ENCODE measurements around the gene L3HYPDH. TPM values are rescaled to one million over a fixed set of nuclear protein-coding genes. Genes with fewer than 3 reads are reported as not detected.

Gene L3HYPDH
- total RNA-seq: 10 to 100 TPM; 10.3 to 48.5 (median 23.4) TPM
- long read RNA-seq, partial matches to known transcripts: 0 of 6 reads
- long read RNA-seq, other reads (novel, unspliced or antisense): 3 of 6 reads

DNA sequence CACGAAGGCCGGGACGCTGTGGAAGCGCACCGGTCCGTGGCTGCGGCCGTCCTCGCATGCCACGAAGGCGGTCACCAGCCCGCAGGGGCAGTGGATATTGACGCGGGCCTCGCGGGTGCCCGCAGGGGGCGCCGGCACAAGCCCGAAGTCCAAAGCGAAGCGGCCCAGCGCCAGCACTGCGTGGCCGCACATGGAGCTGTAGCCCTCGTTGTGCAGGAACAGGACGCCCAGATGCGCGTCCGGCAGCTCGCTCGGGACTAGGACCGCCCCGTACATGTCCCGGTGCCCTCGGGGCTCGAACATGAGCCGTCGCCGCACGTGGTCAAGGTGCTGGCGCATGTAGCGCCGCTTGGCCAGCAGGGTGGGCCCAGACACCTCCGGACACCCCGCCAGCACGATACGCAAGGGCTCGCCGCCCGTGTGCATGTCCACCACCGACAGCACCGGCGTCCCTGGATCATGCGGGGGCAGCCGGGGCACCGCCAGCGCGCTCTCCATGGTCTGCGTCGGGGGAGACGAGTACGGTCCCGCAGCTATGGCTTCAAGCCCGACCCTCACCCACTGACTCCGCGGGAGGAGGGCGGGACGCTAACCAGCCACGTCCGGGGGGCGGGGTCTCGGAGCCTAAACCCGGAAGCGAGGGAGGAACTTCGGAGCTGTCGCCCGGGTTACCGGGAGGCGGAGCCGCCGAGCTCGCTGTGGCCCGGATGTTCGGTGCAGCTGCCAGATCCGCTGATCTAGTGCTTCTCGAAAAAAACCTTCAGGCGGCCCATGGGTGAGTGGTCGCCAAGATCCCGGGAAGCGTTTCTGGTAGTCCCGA is at the start of gene L3HYPDH, which contains the start of gene JKAMP:
Gene L3HYPDH (minus strand): TSS at position 590 of the 820 bp plus-strand sequence. CDS start 92 bp downstream, at position 498.
Gene JKAMP (plus strand): TSS at position 699 of the 820 bp plus-strand sequence. CDS start 73 bp downstream, at position 772.
- Histone ChIP-seq H3K4me3 (peak within 1 kb of the TSS; percentile 53 to 93 (median 90)), H3K36me3 (peaks cover 0 to 13% (median 2%) of the 10 kb centered on the region in 4 donors), H3K27me3 (no peaks in the 10 kb centered on the region), H3K27ac (peak within 1 kb of the TSS; percentile 91 to 93 (median 92)), H3K4me1 (peaks cover 0 to 30% (median 11%) of the 10 kb centered on the region in 4 donors), H3K9me3 (no peaks in the 10 kb centered on the region)
- 0% methylated on average over 12 of the region's 92 CpGs for WGBS (ENCODE audit: insufficient coverage, low coverage, low lambda C conversion rate, missing lambda C conversion rate)
- DNase-seq (peak; percentile 98 to 99 (median 99)), ATAC-seq (peak; percentile 92 to 97 (median 93))
- intact Hi-C loops (cut with DNase I): no loop called here
- TF ChIP-seq POLR2A (IDR thresholded peaks at IDR 0.05): peak; percentile 88
- TF ChIP-seq, protein P1, sequence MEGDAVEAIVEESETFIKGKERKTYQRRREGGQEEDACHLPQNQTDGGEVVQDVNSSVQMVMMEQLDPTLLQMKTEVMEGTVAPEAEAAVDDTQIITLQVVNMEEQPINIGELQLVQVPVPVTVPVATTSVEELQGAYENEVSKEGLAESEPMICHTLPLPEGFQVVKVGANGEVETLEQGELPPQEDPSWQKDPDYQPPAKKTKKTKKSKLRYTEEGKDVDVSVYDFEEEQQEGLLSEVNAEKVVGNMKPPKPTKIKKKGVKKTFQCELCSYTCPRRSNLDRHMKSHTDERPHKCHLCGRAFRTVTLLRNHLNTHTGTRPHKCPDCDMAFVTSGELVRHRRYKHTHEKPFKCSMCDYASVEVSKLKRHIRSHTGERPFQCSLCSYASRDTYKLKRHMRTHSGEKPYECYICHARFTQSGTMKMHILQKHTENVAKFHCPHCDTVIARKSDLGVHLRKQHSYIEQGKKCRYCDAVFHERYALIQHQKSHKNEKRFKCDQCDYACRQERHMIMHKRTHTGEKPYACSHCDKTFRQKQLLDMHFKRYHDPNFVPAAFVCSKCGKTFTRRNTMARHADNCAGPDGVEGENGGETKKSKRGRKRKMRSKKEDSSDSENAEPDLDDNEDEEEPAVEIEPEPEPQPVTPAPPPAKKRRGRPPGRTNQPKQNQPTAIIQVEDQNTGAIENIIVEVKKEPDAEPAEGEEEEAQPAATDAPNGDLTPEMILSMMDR (IDR thresholded peaks at IDR 0.05): peak; percentile 59 to 67 (median 62)

DNA sequence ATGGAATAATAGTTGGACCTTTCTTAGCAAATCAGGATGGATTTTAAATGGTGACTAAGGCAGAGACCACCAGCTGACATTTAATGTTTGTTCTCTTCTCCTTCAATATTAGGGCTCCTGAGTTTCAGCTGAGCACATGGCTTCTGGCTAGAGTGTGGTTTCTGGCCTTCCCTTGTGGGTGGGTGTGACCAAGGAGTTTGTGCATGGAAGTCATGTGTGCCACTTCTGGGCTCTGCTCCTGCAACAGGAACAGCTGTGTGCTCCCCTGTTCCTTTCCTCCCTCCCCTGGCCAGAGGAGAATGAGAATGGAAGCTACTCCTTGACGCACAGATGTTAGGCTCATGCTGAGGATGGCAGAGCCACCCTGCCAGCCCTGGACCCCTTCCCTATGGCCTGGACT is 48.2 kb upstream of the L3HYPDH start:
- Histone ChIP-seq H3K27ac (no peak overlapping the region), H3K4me3 (no peak overlapping the region), H3K9me3 (peaks cover 0 to 6% (median 0%) of the 10 kb centered on the region in 4 donors), H3K4me1 (no peaks in the 10 kb centered on the region), H3K36me3 (peaks cover 0 to 1% (median 0%) of the 10 kb centered on the region in 4 donors), H3K27me3 (no peaks in the 10 kb centered on the region)
- intact Hi-C loops (cut with DNase I): no loop called here
- no peak for ATAC-seq
- no peak for DNase-seq
- WGBS (ENCODE audit: insufficient coverage, low coverage, low lambda C conversion rate, missing lambda C conversion rate): 100% methylated on average over 1 of the region's 1 CpG
- TF ChIP-seq, protein P1 (IDR thresholded peaks at IDR 0.05): no peak
- no peak for TF ChIP-seq POLR2A (IDR thresholded peaks at IDR 0.05)

DNA sequence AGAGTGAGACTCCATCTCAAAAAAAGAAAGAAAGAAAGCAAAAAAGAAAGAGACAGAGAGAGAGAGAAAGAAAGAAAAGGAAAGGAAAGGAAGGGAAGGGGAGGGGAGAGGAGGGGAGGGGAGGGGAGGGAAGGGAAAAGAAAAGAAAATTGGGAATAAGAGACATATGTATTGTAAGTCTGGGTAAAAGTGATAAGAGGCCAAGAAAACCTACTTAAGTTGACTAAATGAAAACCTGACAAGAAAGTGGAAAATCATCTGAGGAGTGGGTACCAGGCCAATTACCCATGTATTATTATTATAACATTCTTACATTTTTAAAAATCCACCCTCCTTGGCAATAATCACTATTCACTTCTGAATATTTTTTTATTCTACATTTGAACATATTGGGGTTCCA is 46.1 kb upstream of the L3HYPDH start:
- Histone ChIP-seq H3K4me1 (no peaks in the 10 kb centered on the region), H3K27me3 (no peaks in the 10 kb centered on the region), H3K9me3 (peaks cover 0 to 6% (median 0%) of the 10 kb centered on the region in 4 donors), H3K4me3 (no peak overlapping the region), H3K27ac (no peak overlapping the region), H3K36me3 (peaks cover 0 to 2% (median 0%) of the 10 kb centered on the region in 4 donors)
- ATAC-seq: no peak
- no peak for TF ChIP-seq POLR2A (IDR thresholded peaks at IDR 0.05)
- TF ChIP-seq, protein P1 (IDR thresholded peaks at IDR 0.05): no peak
- intact Hi-C loops (cut with DNase I): no loop called here
- DNase-seq: no peak

DNA sequence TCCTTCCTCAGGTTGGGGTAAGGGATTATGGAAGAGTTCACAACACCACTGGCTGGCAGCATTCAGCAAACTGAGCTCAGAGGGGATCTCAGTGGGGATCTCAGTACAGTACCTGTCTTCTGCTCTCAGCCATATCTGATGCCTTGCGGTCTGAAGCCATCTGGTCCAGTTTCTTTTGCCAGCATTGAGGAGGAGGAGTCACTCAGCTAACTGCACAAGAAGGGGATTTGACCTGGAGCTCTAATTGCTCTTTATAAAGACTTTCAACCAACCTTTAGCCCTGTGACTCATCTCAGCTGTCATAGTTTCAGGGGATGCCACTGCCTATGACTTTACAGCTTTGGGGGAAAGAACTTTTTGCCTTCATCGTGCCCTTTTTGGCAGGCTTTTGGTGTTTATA is 45.0 kb upstream of the L3HYPDH start:
- no peak overlapping the region for H3K27ac ChIP-seq
- H3K27me3 ChIP-seq: no peaks in the 10 kb centered on the region
- no peak overlapping the region for H3K4me3 ChIP-seq
- no peaks in the 10 kb centered on the region for H3K4me1 ChIP-seq
- H3K36me3 ChIP-seq: peaks cover 0 to 2% (median 0%) of the 10 kb centered on the region in 4 donors
- TF ChIP-seq, protein P1 (IDR thresholded peaks at IDR 0.05): no peak
- no peak for TF ChIP-seq POLR2A (IDR thresholded peaks at IDR 0.05)
- ATAC-seq (no peak), DNase-seq (no peak)
- WGBS (ENCODE audit: insufficient coverage, low coverage, low lambda C conversion rate, missing lambda C conversion rate): 31% methylated on average over 1 of the region's 2 CpGs
- H3K9me3 ChIP-seq: peaks cover 0 to 6% (median 0%) of the 10 kb centered on the region in 4 donors
- intact Hi-C loops (cut with DNase I): no loop called here
